Retinal pigment epithelial cell (primary cell): Measurements from ENCODE around the gene ELMO1.

Experiments used
- DNase-seq: peaks from one replicate; pipeline ENCODE4 v3.0.0-alpha.2; 2010; ENCODE audit warnings: low read depth
- H3K4me3 ChIP-seq: 2 replicates; pipeline ENCODE4 v1.5.1; 2011; ENCODE audit warnings: mild to moderate bottlenecking, low read length, control low read depth, moderate library complexity
- TF ChIP-seq, protein P1 (sequence below): conservative IDR thresholded peaks from 2 replicates; pipeline ENCODE4 v1.5.1; 2011; ENCODE audit warnings: low read depth, low read length, control low read depth, inconsistent platforms

ELMO1 gene

DNA sequence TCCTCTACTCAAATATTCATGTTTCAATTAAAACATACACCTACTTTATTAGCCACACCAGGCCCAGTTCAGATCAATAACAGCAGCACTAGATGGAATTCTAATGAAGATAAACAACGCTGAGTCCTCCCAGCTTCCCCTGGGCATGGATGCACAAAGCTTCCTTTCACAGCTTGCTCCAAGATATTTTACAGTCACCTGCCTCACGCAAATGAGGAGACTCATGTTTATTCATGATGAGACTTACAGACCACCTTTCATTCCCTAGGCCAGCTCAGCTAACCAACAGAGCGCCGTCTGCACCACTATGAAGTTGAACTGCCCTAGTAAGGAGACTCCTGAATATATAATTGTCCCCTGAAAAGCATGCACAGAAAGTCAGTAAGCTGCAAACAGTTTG lies 441.4 kb downstream of the ELMO1 start:
- no peak for DNase-seq
- H3K4me3 ChIP-seq = no peak overlapping the region
- TF ChIP-seq, protein P1, sequence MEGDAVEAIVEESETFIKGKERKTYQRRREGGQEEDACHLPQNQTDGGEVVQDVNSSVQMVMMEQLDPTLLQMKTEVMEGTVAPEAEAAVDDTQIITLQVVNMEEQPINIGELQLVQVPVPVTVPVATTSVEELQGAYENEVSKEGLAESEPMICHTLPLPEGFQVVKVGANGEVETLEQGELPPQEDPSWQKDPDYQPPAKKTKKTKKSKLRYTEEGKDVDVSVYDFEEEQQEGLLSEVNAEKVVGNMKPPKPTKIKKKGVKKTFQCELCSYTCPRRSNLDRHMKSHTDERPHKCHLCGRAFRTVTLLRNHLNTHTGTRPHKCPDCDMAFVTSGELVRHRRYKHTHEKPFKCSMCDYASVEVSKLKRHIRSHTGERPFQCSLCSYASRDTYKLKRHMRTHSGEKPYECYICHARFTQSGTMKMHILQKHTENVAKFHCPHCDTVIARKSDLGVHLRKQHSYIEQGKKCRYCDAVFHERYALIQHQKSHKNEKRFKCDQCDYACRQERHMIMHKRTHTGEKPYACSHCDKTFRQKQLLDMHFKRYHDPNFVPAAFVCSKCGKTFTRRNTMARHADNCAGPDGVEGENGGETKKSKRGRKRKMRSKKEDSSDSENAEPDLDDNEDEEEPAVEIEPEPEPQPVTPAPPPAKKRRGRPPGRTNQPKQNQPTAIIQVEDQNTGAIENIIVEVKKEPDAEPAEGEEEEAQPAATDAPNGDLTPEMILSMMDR = no peak

DNA sequence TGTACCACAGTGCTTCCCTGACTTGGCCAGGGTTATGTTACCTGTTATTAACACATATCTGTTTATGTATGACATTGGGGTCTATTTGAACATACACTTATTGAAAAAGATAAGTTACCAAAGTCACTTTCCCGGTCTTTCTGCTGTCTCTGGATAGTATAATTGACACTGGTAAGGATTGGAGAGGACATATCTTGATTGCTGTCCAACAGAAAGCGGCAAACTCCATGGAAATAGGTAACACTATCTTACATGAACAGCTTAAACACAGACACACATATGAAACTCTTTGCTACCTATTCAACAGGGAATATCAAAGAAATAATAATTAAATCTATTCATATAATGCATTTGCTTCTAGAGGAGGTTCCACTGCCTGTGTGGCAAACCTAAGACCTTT lies 441.9 kb downstream of the ELMO1 start:
- DNase-seq = no peak
- H3K4me3 ChIP-seq = no peak overlapping the region
- TF ChIP-seq, protein P1 = no peak

DNA sequence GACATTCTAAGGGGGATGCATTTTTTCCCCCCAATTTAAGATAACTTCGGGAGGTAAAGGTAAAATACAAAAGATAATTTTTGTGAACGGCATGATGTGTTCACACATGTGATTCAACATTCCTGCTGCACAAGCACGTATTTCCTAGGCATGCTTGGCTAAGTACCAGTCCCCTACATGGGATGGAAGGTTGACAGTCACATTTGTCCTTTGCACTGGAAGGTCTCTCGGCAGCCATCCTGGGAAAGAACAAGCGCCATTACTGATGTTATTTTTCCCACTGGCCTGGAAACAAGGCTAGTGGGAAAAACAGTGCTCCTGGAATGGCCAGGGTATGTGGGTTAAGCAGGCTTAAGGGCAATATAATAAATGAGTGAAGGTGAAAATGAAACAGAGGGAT lies 448.2 kb downstream of the ELMO1 start:
- no peak for DNase-seq
- H3K4me3 ChIP-seq = no peak overlapping the region
- TF ChIP-seq, protein P1 = no peak

DNA sequence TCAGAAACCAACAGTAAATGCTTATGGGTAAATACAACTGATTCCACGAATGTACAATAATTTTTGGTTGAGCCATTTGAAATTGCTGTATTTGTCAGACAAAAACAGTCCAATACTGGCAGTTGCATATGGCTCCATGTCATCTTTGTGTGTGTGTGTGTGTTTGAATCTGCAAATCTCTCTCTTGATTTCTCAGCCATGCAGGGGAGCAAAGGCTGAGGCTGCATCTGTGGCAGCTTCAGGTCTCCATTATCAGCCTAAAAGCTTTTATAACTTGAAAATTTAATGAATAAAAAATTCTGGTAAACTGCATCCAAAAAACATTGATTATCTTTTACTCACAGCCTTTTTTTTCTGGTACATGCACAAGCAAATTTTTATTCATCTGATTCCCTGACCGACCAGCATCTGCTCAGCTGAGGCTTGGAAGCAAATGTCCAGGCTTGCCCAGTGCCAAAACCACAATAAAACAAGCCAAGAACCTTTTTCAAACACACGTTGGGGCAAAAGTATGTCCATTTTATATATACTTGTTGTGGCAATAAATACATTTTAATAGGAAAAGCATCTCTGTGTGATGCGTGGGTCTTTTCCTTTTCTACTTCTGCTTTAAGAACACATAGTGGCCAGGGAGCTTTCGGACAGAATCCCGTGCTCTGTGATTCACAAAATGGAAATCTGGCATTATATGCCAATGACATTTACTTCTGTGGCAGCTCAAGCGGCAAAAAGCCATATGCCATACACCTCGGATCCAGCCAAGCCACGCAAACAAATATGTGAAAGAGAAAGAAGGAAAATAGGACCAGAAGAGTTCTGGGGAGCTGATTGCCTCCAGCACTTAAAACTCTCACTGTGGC lies 448.8 kb downstream of the ELMO1 start:
- TF ChIP-seq, protein P1 = no peak
- no peak overlapping the region for H3K4me3 ChIP-seq
- no peak for DNase-seq

DNA sequence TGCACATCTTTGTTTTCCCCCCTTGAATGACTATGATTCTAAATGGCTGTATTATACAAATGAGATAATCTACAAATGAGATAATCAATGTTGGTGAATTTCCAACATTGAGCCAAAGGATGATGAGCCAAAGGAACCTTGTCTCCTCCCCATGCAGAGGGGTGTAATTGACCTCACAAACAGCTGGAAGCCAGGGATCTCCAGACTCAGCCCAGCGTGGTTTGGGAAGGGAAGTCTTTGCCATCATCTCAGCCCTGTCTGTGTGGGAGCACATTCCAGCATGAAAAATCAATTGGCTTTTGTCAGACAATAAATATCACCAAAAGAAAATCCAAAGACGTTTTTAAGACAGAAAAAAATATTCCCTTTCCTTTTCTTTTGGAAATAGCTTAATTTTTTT lies 452.9 kb downstream of the ELMO1 start:
- no peak overlapping the region for H3K4me3 ChIP-seq
- TF ChIP-seq, protein P1 = no peak
- no peak for DNase-seq

DNA sequence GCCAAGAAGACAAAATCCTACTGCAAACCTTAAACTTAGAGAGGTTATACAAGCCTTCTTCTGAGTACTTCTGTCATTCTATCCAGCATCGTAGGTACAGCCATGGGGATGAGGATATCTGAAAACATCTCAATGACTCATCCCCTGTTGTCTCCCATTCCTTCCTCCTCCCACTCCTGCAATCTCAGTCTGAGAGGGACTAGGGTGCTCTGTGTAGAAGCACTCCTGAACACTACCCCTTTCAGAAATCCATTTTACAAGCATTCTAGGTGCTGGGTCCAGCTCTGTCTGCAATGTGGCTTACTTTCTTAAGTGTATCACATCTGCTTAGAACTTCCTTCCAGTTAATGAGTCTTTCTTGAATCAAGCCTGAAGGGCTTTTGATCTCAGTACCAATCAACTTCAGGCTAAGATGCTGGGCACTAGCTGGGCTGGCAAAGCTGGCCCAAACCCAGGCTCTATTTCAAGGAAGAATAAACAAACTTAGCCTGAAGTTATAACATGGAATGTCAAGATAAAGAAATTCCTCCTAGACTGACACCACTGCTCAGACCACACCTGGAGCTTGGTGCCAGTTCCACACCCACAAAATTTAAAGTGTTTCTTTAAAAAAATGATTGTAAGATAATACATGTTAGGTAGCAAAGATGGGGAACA lies 454.1 kb downstream of the ELMO1 start:
- TF ChIP-seq, protein P1 = no peak
- DNase-seq = no peak
- no peak overlapping the region for H3K4me3 ChIP-seq
